NCI-H345 treated with DMSO at 0.1 percent for 48 hours (cell line): Measurements from ENCODE around the gene CTXN3.

Experiments
- DNase-seq: peaks from one replicate; lab custom pipeline; 2025; ENCODE audit not compliant: unreplicated experiment; lab: John Stamatoyannopoulos, UW

CTXN3 gene

DNA sequence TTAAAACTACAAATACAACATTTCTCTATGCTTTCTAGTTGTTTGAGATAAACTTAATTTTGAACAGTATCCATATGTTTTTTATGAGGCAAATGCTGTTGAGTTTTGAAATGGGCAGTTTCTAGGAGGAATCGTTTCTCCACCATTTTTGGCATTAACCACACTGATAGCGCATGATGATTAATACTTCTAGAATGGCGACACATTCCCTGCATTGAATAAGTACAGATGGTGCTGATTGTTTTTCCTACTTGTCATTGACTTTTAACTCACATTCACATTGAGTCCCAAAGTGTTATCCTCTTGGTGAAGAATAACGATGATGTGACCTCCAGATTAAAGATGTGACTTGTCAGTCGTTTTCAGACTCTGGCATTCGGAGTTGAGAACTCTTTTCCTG lies 47.8 kb downstream of the CTXN3 start:
- no peak for DNase-seq

DNA sequence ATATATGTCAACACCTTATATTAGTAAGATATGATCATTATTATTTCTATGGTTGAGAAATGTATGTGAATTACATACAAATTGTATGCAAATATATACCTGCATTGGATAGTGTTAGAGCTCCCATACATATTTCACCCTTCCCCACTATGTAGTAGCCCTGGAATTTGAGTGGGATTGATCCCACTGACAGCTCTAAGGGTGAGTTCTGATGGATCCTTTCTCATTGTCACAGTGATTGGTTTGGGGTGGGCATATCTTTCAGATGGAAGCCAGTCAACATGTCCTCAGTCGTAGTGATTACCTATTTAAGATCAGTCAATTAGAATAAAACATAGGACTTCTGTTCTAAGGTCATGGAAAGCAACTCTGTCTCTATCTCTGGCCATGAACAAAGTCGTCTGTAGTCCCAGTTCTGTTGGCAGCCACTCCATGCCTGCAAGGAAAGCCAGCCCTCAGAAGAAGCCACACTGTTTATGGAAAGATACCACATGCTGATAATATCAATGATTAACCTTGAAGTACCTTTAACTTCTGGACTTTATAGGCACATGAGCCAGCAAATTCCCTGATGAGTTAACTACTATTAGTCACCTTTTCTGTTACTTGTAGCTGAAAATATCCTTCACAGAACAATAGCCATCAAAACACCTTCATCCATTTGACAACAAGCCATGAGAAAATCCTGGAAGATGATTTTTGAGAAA lies 49.2 kb downstream of the CTXN3 start:
- no peak for DNase-seq

GRCh38 chr5:127699416-127699815 lies 50.5 kb downstream of the CTXN3 start:
- no peak for DNase-seq

DNA sequence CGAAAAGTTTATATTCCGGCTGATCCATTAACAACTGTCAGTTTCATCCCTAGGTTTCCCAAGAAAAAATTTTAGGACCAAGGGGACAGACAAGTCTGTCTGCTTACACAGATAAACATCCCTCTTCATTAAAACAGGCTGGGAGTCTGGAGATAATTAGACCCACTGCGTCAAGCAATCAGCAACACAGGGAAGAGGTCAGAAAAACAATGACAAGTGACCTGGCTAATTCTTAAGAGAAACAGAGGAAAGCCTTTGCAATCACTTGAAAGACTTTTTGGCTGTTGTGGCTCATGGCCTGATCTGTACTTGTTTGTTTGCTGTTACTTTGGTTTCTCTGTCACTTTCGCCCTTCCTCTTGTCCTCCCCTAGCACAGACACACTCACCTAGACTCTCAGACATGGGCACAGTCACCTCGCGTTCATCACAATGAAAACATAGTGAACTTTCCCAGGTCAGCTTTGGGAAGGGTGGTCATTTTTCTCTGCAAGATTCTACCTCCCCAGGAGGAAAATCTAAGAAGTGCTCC lies 51.4 kb downstream of the CTXN3 start:
- no peak for DNase-seq

- DNase-seq = no peak
Measured at GRCh38 chr5:127702434-127702833, 53.6 kb downstream of the CTXN3 start.

- no peak for DNase-seq
Measured at GRCh38 chr5:127702926-127703561, 54.2 kb downstream of the CTXN3 start, which contains the start of gene CCDC192. TSS of gene CCDC192 (plus strand) at chr5:127703391. CDS start at chr5:127703446, 55 bp downstream.

- no peak for DNase-seq
Measured at GRCh38 chr5:127705120-127705892, 56.4 kb downstream of the CTXN3 start.

DNA sequence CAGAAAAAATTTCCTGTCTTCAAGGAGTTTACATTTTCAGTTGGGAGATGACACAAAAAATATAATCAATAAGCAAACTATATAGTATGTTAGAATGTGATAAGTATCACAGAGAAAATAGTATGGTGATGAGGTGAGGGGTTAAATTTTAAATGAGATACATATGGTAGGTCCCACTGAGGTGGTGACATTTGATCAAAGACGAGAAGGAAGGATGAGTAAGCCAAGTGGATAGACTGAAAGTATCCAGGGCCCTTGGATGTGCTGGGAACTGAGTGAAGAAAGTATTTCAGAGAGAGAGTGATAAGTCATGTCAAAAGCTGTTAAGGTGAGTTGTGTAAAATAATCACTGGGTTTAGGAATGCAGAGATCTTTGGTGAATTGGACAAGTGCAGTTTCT lies 57.8 kb downstream of the CTXN3 start:
- DNase-seq = no peak

- no peak for DNase-seq
Measured at GRCh38 chr5:127707209-127707608, 58.3 kb downstream of the CTXN3 start.
